NCI-H2227 (cell line): ENCODE results near the gene MT1HL1.
"Not testable (repeated sequence)": the region's sequence is repeated elsewhere in the genome, so short reads cannot be mapped to it uniquely, and the experiment has no call there.

ENCODE experiments used
- DNase-seq: peaks from one replicate; lab custom pipeline; 2025; ENCODE audit not compliant: unreplicated experiment; lab: John Stamatoyannopoulos, UW

The MT1HL1 gene

GRCh38 chr1:237018896-237019295 lies 14.7 kb upstream of the MT1HL1 start:
- DNase-seq: no peak

- DNase-seq: no peak
Measured at GRCh38 chr1:237016626-237017025, 12.4 kb upstream of the MT1HL1 start.

- DNase-seq: no peak
Measured at GRCh38 chr1:237013608-237014007, 9.4 kb upstream of the MT1HL1 start.

- no peak for DNase-seq
Measured at GRCh38 chr1:237012788-237013383, 8.6 kb upstream of the MT1HL1 start.

GRCh38 chr1:237012361-237012760 lies 8.1 kb upstream of the MT1HL1 start:
- DNase-seq: no peak

GRCh38 chr1:237011432-237011831 lies 7.2 kb upstream of the MT1HL1 start:
- no peak for DNase-seq

GRCh38 chr1:237009611-237010010 lies 5.4 kb upstream of the MT1HL1 start:
- DNase-seq: no peak

GRCh38 chr1:237007147-237007881 lies 3.1 kb upstream of the MT1HL1 start:
- DNase-seq: no peak

GRCh38 chr1:237005674-237006073 lies 1.4 kb upstream of the MT1HL1 start:
- no peak for DNase-seq

GRCh38 chr1:237003516-237003915 lies 725 bp downstream of the MT1HL1 start:
- no peak for DNase-seq

GRCh38 chr1:237000191-237000590 lies 4.0 kb downstream of the MT1HL1 start:
- no peak for DNase-seq

- DNase-seq: no peak
Measured at GRCh38 chr1:236998546-236998945, 5.7 kb downstream of the MT1HL1 start.

GRCh38 chr1:236997882-236998281 lies 6.4 kb downstream of the MT1HL1 start:
- DNase-seq: no peak

GRCh38 chr1:236997361-236997760 lies 6.9 kb downstream of the MT1HL1 start:
- no peak for DNase-seq

- no peak for DNase-seq
Measured at GRCh38 chr1:236994450-236994849, 9.8 kb downstream of the MT1HL1 start.

- no peak for DNase-seq
Measured at GRCh38 chr1:236992449-236992848, 11.8 kb downstream of the MT1HL1 start.

- DNase-seq: no peak
Measured at GRCh38 chr1:236990052-236990445, 14.2 kb downstream of the MT1HL1 start.

- no peak for DNase-seq
Measured at GRCh38 chr1:236989290-236990051, 14.8 kb downstream of the MT1HL1 start.

- DNase-seq: no peak
Measured at GRCh38 chr1:236983818-236984217, 20.4 kb downstream of the MT1HL1 start.

GRCh38 chr1:236982380-236982779 lies 21.9 kb downstream of the MT1HL1 start:
- no peak for DNase-seq

- not testable (repeated sequence) for DNase-seq
Measured at GRCh38 chr1:236981431-236981830, 22.8 kb downstream of the MT1HL1 start.

GRCh38 chr1:236980673-236981072 lies 23.6 kb downstream of the MT1HL1 start:
- no peak for DNase-seq
